SJSA1 (cell line): Measurements from ENCODE around the gene ZBTB34. TPM values are rescaled to one million over a fixed set of nuclear protein-coding genes. Genes with fewer than 3 reads are reported as not detected.

ENCODE experiments used
- DNase-seq, 2 experiments: peaks; one replicate each; pipeline ENCODE4 v3.0.0-alpha.2; 2015 to 2020; ENCODE audit warnings: low spot score in 2 of 2, low read depth in 1 of 2
- H3K27ac ChIP-seq: fragments of 250-450 bp; sonication (Bioruptor Pico); 2 replicates; pipeline ENCODE4 v1.5.1; 2020; ENCODE audit warnings: mild to moderate bottlenecking, moderate library complexity
- H3K27me3 ChIP-seq: fragments of 250-450 bp; sonication (Bioruptor Pico); replicated peaks from 2 replicates; pipeline ENCODE4 v1.5.1; 2020; ENCODE audit warnings: mild to moderate bottlenecking, moderate library complexity
- H3K36me3 ChIP-seq: fragments of 250-450 bp; sonication (Bioruptor Pico); 2 replicates; pipeline ENCODE4 v1.5.1; 2020; ENCODE audit warnings: mild to moderate bottlenecking
- H3K4me1 ChIP-seq: fragments of 250-450 bp; sonication (Bioruptor Pico); replicated peaks from 2 replicates; pipeline ENCODE4 v1.6.1; 2021; ENCODE audit warnings: mild to moderate bottlenecking
- H3K4me3 ChIP-seq: fragments of 250-450 bp; sonication (Bioruptor Pico); 2 replicates; pipeline ENCODE4 v1.5.1; 2020; ENCODE audit warnings: mild to moderate bottlenecking
- H3K9me3 ChIP-seq: fragments of 250-450 bp; sonication (Bioruptor Pico); replicated peaks from 2 replicates; pipeline ENCODE4 v1.5.1; 2020; ENCODE audit warnings: mild to moderate bottlenecking
- total RNA-seq: library from RNA; depleted of rRNA; stranded (reverse); fragments of >200 nt; shearing (Covaris generic); gene quantifications from 2 replicates; pipeline ENCODE4 v1.2.3, GENCODE V29; 2014; rRNA removed

The ZBTB34 gene
- total RNA-seq, 1 experiment from 2014 or later, result 5.9 TPM

GRCh38 chr9:126933334-126933980 lies 73.0 kb downstream of the ZBTB34 start:
- Histone ChIP-seq H3K27me3 (no peaks in the 10 kb centered on the region; the same call in 1 of the 2 replicates), H3K27ac (no peak overlapping the region), H3K36me3 (no peaks in the 10 kb centered on the region), H3K4me3 (no peak overlapping the region), H3K4me1 (no peaks in the 10 kb centered on the region), H3K9me3 (no peaks in the 10 kb centered on the region)
- no peak for DNase-seq

- DNase-seq, result no peak
- Histone ChIP-seq H3K27me3 (no peaks in the 10 kb centered on the region), H3K27ac (no peak overlapping the region), H3K4me3 (no peak overlapping the region), H3K9me3 (no peaks in the 10 kb centered on the region), H3K4me1 (no peaks in the 10 kb centered on the region), H3K36me3 (no peaks in the 10 kb centered on the region)
Measured at GRCh38 chr9:126934441-126934840, 74.0 kb downstream of the ZBTB34 start.

Other genes with a start within 250 kb of the ZBTB34 start
- not detected in 2 replicates for gene LMX1B, start 246.7 kb upstream of the ZBTB34 start, total RNA-seq
- gene ZBTB43, start 55.6 kb upstream of the ZBTB34 start, total RNA-seq, result 6.5 and 6.8 TPM in 2 replicates
- gene RALGPS1, start 54.1 kb downstream of the ZBTB34 start, total RNA-seq, result 2.4 and 9.6 TPM in 2 replicates